ENCODE measurements around the gene PIMREG.
A peak's percentile ranks its signal among the peaks of the same experiment; 100 is the strongest.

Gene PIMREG

GRCh38 chr17:6443692-6444570 lies at the start of gene PIMREG:
PIMREG (plus strand) TSS chr17:6444455; CDS start chr17:6445111, 656 bp downstream.
- Histone ChIP-seq H3K36me3 (ENCODE audit: insufficient read depth, low read length) (peaks cover 22% of the 10 kb centered on the region; the same call in 1 of the 2 replicates), H3K27me3 (ENCODE audit: insufficient read depth, low read length, poor library complexity, severe bottlenecking) (no peaks in the 10 kb centered on the region), H3K9me3 (ENCODE audit: insufficient read depth, low read depth, low read length) (no peaks in the 10 kb centered on the region), H3K4me2 (ENCODE audit: low read depth, low read length, poor library complexity, severe bottlenecking) (peak within 1 kb of the TSS; percentile 98), H3K79me2 (ENCODE audit: insufficient read depth, low read length) (peaks cover 43% of the 10 kb centered on the region), H3K4me1 (ENCODE audit: insufficient read depth, low read length, poor library complexity, severe bottlenecking) (peaks cover 24% of the 10 kb centered on the region), H2AFZ (ENCODE audit: low read length) (peak within 1 kb of the TSS; percentile 88), H4K20me1 (ENCODE audit: insufficient read depth, low read length, poor library complexity, severe bottlenecking) (peaks cover 20% of the 10 kb centered on the region), H3K4me3 (ENCODE audit: low read length, poor library complexity, severe bottlenecking) (peak within 1 kb of the TSS; percentile 87), H3F3A (ENCODE audit: low read depth) (peaks cover 2% of the 10 kb centered on the region; the same call in 1 of the 2 replicates), H3K9me2 (replicated peaks; ENCODE audit: low read depth, low read length) (no peaks in the 10 kb centered on the region), H3K9ac (ENCODE audit: low read depth, low read length, poor library complexity, severe bottlenecking) (peak within 1 kb of the TSS; percentile 91)
- TF ChIP-seq EZH2phosphoT487 (IDR thresholded peaks at IDR 0.05; ENCODE audit: borderline replicate concordance) (no peak), CTCF (conservative IDR thresholded peaks at IDR 0.05; ENCODE audit: low read length) (no peak)

DNA sequence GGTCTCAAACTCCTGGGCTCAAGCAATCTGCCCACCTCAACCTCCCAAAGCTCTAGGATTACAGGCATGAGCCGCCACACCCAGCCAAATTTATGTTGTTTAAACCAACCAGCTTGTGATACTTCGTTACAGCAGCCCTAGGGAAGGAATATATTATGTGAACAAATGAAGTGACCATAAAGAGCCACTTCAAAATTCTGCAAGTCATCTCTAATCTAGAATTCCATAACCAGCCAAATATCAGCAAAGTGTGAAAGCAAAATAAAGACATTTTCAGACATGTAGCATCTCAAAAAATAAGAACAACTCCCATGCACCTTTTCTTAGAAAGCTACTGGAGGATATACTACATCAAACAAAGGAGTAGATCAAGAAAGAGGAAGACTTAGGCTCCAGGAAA lies 45.3 kb upstream of the PIMREG start:
- Histone ChIP-seq H4K20me1 (ENCODE audit: insufficient read depth, low read length, poor library complexity, severe bottlenecking) (no peaks in the 10 kb centered on the region), H3K79me2 (ENCODE audit: insufficient read depth, low read length) (no peaks in the 10 kb centered on the region), H3K27me3 (ENCODE audit: insufficient read depth, low read length, poor library complexity, severe bottlenecking) (no peaks in the 10 kb centered on the region), H3K4me2 (ENCODE audit: low read depth, low read length, poor library complexity, severe bottlenecking) (no peak overlapping the region), H2AFZ (ENCODE audit: low read length) (no peak overlapping the region), H3K9ac (ENCODE audit: low read depth, low read length, poor library complexity, severe bottlenecking) (no peak overlapping the region), H3K4me3 (ENCODE audit: low read length, poor library complexity, severe bottlenecking) (no peak overlapping the region), H3K9me3 (ENCODE audit: insufficient read depth, low read depth, low read length) (no peaks in the 10 kb centered on the region; the same call in none of the 2 replicates), H3K36me3 (ENCODE audit: insufficient read depth, low read length) (no peaks in the 10 kb centered on the region), H3K4me1 (ENCODE audit: insufficient read depth, low read length, poor library complexity, severe bottlenecking) (no peaks in the 10 kb centered on the region), H3K9me2 (replicated peaks; ENCODE audit: low read depth, low read length) (no peaks in the 10 kb centered on the region), H3F3A (ENCODE audit: low read depth) (no peaks in the 10 kb centered on the region)
- TF ChIP-seq CTCF (conservative IDR thresholded peaks at IDR 0.05; ENCODE audit: low read length): no peak
- no peak for TF ChIP-seq EZH2phosphoT487 (IDR thresholded peaks at IDR 0.05; ENCODE audit: borderline replicate concordance)

GRCh38 chr17:6402258-6402657 lies 42.0 kb upstream of the PIMREG start:
- H3K4me1 ChIP-seq (ENCODE audit: insufficient read depth, low read length, poor library complexity, severe bottlenecking): no peaks in the 10 kb centered on the region
- no peaks in the 10 kb centered on the region for H3K9me2 ChIP-seq (replicated peaks; ENCODE audit: low read depth, low read length)
- no peaks in the 10 kb centered on the region for H3F3A ChIP-seq (ENCODE audit: low read depth)
- H3K9me3 ChIP-seq (ENCODE audit: insufficient read depth, low read depth, low read length): no peaks in the 10 kb centered on the region; the same call in none of the 2 replicates
- no peaks in the 10 kb centered on the region for H3K27me3 ChIP-seq (ENCODE audit: insufficient read depth, low read length, poor library complexity, severe bottlenecking)
- no peaks in the 10 kb centered on the region for H3K79me2 ChIP-seq (ENCODE audit: insufficient read depth, low read length)
- H3K36me3 ChIP-seq (ENCODE audit: insufficient read depth, low read length): no peaks in the 10 kb centered on the region
- H3K9ac ChIP-seq (ENCODE audit: low read depth, low read length, poor library complexity, severe bottlenecking): no peak overlapping the region
- H3K4me2 ChIP-seq (ENCODE audit: low read depth, low read length, poor library complexity, severe bottlenecking): no peak overlapping the region
- no peak for TF ChIP-seq CTCF (conservative IDR thresholded peaks at IDR 0.05; ENCODE audit: low read length)
- no peak for TF ChIP-seq EZH2phosphoT487 (IDR thresholded peaks at IDR 0.05; ENCODE audit: borderline replicate concordance)
- H2AFZ ChIP-seq (ENCODE audit: low read length): no peak overlapping the region
- H4K20me1 ChIP-seq (ENCODE audit: insufficient read depth, low read length, poor library complexity, severe bottlenecking): no peaks in the 10 kb centered on the region
- H3K4me3 ChIP-seq (ENCODE audit: low read length, poor library complexity, severe bottlenecking): no peak overlapping the region

All from Loucy (cell line).